Activated CD4-positive, alpha-beta T cell treated with anti-CD3 and anti-CD28 coated beads for 1 hour (primary cell): ENCODE measurements around the gene HERPUD1.
A peak's percentile ranks its signal among the peaks of the same experiment; 100 is the strongest.
"Not testable (repeated sequence)": the region's sequence is repeated elsewhere in the genome, so short reads cannot be mapped to it uniquely, and the experiment has no call there.

ENCODE experiments used
- DNase-seq: peaks from one replicate; pipeline ENCODE4 v3.0.0-alpha.2; 2020

Gene HERPUD1

GRCh38 chr16:56931892-56932720 is at the start of gene HERPUD1:
Gene HERPUD1 (plus strand): TSS chr16:56932142. CDS start chr16:56932245, 103 bp downstream.
- DNase-seq = peak; percentile 100

GRCh38 chr16:56883586-56883985 is 48.4 kb upstream of the HERPUD1 start:
- no peak for DNase-seq

GRCh38 chr16:56884026-56884582 is 47.8 kb upstream of the HERPUD1 start:
- no peak for DNase-seq

- not testable (repeated sequence) for DNase-seq
These were observed 47.0 kb upstream of the HERPUD1 start for GRCh38 chr16:56884929-56885328.

GRCh38 chr16:56885446-56886162 is 46.3 kb upstream of the HERPUD1 start:
- DNase-seq = no peak

GRCh38 chr16:56886296-56886695 is 45.6 kb upstream of the HERPUD1 start:
- DNase-seq = no peak

- DNase-seq = no peak
These were observed 45.1 kb upstream of the HERPUD1 start for GRCh38 chr16:56886826-56887225.

- DNase-seq = no peak
These were observed 43.1 kb upstream of the HERPUD1 start for GRCh38 chr16:56888806-56889205.

GRCh38 chr16:56889206-56889605 is 42.7 kb upstream of the HERPUD1 start:
- no peak for DNase-seq

GRCh38 chr16:56891685-56892084 is 40.3 kb upstream of the HERPUD1 start:
- DNase-seq = no peak

- no peak for DNase-seq
These were observed 39.2 kb upstream of the HERPUD1 start for GRCh38 chr16:56892705-56893104.

- DNase-seq = no peak
These were observed 37.5 kb upstream of the HERPUD1 start for GRCh38 chr16:56894331-56894917.

- DNase-seq = no peak
These were observed 36.1 kb upstream of the HERPUD1 start for GRCh38 chr16:56895813-56896212.

- no peak for DNase-seq
These were observed 35.7 kb upstream of the HERPUD1 start for GRCh38 chr16:56896244-56896643.

GRCh38 chr16:56897026-56897799 is 34.7 kb upstream of the HERPUD1 start:
- no peak for DNase-seq

- no peak for DNase-seq
These were observed 33.1 kb upstream of the HERPUD1 start for GRCh38 chr16:56898847-56899246.

GRCh38 chr16:56903866-56904265 is 28.1 kb upstream of the HERPUD1 start:
- no peak for DNase-seq

- no peak for DNase-seq
These were observed 24.5 kb upstream of the HERPUD1 start for GRCh38 chr16:56907401-56907800.

- DNase-seq = no peak
These were observed 22.4 kb upstream of the HERPUD1 start for GRCh38 chr16:56909527-56909979.

GRCh38 chr16:56910112-56910511 is 21.8 kb upstream of the HERPUD1 start:
- DNase-seq = no peak

- no peak for DNase-seq
These were observed 21.0 kb upstream of the HERPUD1 start for GRCh38 chr16:56910654-56911539.
